Measurements from ENCODE around the gene TREML2. TPM values are rescaled to one million over a fixed set of nuclear protein-coding genes. Genes with fewer than 3 reads are reported as not detected.

Gene TREML2
- total RNA-seq, 6 experiments from 2014 or later: 0.06 to 0.20 (median 0.12) TPM; not detected in 2

DNA sequence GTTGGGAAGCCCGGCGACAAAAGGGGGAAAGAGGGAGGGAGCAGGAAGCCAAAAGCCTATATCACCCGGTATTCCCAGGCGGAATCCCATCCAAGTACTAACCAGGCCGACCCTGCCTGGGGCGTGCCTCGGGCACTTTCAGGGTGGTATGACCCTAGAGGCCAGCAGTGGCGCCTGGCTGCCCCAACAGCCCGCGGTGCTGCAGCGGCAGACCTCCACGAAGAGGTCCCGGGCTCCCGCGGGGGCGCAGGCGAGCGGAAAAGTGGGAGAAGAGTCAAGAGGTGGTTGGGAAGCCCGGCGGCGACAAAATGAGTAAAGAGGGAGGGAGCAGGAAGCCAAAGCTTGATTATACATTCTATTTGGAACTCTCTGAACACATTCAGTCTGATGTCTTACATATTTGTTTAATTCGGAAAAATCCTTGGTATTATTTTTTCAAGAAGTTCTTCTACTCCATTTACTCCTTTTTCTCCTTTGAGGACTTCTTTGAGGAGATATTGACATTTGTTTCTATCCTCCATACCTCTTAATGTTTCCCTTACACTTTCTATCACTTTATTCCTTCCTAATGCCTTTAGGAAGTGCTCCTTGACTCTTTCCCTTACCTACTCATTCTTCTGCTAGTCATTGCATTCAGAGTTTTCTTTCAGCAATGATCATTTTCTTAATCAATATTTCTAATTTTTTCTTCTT is 38.7 kb upstream of the TREML2 start:
- Histone ChIP-seq H3K9me3 (no peaks in the 10 kb centered on the region), H3K27me3 (peaks cover 0 to 5% of the 10 kb centered on the region in 2 donors), H3K36me3 (no peaks in the 10 kb centered on the region), H3K27ac (no peak overlapping the region), H3K4me1 (no peaks in the 10 kb centered on the region), H3K4me3 (no peak overlapping the region)
- TF ChIP-seq, protein P1, sequence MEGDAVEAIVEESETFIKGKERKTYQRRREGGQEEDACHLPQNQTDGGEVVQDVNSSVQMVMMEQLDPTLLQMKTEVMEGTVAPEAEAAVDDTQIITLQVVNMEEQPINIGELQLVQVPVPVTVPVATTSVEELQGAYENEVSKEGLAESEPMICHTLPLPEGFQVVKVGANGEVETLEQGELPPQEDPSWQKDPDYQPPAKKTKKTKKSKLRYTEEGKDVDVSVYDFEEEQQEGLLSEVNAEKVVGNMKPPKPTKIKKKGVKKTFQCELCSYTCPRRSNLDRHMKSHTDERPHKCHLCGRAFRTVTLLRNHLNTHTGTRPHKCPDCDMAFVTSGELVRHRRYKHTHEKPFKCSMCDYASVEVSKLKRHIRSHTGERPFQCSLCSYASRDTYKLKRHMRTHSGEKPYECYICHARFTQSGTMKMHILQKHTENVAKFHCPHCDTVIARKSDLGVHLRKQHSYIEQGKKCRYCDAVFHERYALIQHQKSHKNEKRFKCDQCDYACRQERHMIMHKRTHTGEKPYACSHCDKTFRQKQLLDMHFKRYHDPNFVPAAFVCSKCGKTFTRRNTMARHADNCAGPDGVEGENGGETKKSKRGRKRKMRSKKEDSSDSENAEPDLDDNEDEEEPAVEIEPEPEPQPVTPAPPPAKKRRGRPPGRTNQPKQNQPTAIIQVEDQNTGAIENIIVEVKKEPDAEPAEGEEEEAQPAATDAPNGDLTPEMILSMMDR (IDR thresholded peaks at IDR 0.05): no peak
- TF ChIP-seq POLR2A (IDR thresholded peaks at IDR 0.05): no peak
- 17% methylated on average over 17 of the region's 22 CpGs for WGBS (ENCODE audit: insufficient coverage, low coverage, low lambda C conversion rate, missing lambda C conversion rate)
- intact Hi-C loops (cut with DNase I): no loop called here
- DNase-seq: no peak
- ATAC-seq: no peak

DNA sequence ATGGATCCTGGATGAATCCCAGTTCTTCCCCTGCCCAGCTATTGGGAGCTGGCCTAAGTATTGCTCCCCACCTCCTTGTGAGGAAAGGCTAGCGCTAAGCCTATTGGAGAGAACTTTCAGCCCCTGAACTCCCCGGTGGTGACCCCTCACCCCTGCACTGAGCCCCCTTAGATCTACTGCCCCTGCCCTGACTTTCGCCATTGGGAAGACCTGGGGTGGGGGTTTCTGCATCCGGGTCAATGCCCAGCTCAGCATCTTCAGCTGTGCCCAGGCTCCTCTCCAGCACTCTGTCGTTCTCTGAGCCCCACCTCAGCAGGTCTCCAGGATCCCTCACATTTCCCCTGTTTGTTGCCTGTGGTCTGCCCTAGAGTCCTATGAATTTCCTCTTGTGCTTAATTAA is 36.2 kb upstream of the TREML2 start:
- Histone ChIP-seq H3K4me1 (no peaks in the 10 kb centered on the region), H3K36me3 (no peaks in the 10 kb centered on the region), H3K4me3 (no peak overlapping the region), H3K27me3 (peaks cover 0 to 5% of the 10 kb centered on the region in 2 donors), H3K27ac (no peak overlapping the region), H3K9me3 (no peaks in the 10 kb centered on the region)
- TF ChIP-seq POLR2A (IDR thresholded peaks at IDR 0.05): no peak
- TF ChIP-seq, protein P1 (IDR thresholded peaks at IDR 0.05): no peak
- ATAC-seq: no peak
- no peak for DNase-seq
- intact Hi-C loops (cut with DNase I): no loop called here
- WGBS (ENCODE audit: insufficient coverage, low coverage, low lambda C conversion rate, missing lambda C conversion rate): 41% methylated on average over 5 of the region's 5 CpGs

DNA sequence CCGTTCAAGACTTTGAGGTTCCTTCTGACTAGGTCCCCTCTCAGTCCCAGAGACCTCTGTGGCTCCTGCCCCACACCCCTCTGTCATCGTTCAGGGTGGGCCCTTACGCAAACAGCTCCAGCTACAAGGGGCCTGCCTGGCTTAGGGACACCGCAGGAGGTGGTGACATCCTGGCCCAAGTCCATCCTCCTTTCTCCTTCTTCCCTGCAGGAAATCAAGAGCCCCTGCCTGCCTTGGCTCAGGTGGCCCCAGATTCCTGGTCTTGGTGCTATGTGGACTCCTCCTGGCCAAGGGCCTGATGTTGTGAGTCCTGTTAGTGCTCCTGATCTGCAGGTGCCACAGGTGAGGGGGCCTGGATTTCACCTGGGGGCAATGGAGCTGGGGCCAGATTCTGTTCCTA is 35.3 kb upstream of the TREML2 start:
- no peak overlapping the region for H3K27ac ChIP-seq
- intact Hi-C loops (cut with DNase I): no loop called here
- 38% methylated on average over 3 of the region's 4 CpGs for WGBS (ENCODE audit: insufficient coverage, low coverage, low lambda C conversion rate, missing lambda C conversion rate)
- no peaks in the 10 kb centered on the region for H3K36me3 ChIP-seq
- DNase-seq (no peak), ATAC-seq (peak in 1 of 4 donors; percentile 22)
- H3K4me3 ChIP-seq: no peak overlapping the region
- no peaks in the 10 kb centered on the region for H3K9me3 ChIP-seq
- H3K4me1 ChIP-seq: no peaks in the 10 kb centered on the region
- TF ChIP-seq, protein P1 (IDR thresholded peaks at IDR 0.05): no peak
- TF ChIP-seq POLR2A (IDR thresholded peaks at IDR 0.05): no peak
- peaks cover 0 to 5% of the 10 kb centered on the region in 2 donors for H3K27me3 ChIP-seq

DNA sequence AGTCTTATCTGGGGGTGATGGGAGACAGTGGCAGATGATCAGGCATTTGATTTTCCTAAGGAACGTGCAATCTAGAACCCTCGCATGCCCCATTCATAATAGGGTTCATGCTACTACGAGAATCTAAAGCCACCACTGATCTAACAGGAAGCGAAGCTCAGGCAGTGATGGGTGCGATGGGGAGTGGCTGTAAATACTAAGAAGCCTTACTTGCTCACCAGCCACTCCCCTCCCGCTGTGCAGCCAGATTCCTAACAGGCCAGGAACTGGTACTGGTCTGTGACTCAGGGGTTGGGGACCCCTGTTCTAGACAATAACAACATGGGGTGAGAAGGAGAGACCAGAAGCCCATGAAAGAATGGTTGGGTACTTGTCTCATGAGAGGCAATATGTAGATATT is 31.7 kb upstream of the TREML2 start:
- H3K4me3 ChIP-seq: no peak overlapping the region
- H3K27ac ChIP-seq: no peak overlapping the region
- ATAC-seq: no peak
- no peaks in the 10 kb centered on the region for H3K4me1 ChIP-seq
- no peaks in the 10 kb centered on the region for H3K27me3 ChIP-seq
- H3K36me3 ChIP-seq: no peaks in the 10 kb centered on the region
- DNase-seq: no peak
- H3K9me3 ChIP-seq: no peaks in the 10 kb centered on the region
- intact Hi-C loops (cut with DNase I): no loop called here
- WGBS (ENCODE audit: insufficient coverage, low coverage, low lambda C conversion rate, missing lambda C conversion rate): 67% methylated on average over 6 of the region's 6 CpGs
- no peak for TF ChIP-seq POLR2A (IDR thresholded peaks at IDR 0.05)
- TF ChIP-seq, protein P1 (IDR thresholded peaks at IDR 0.05): no peak

All from right lobe of liver (tissue), 6 donors.